HepG2 (cell line): ENCODE data around the gene PRR14. TPM values are rescaled to one million over a fixed set of nuclear protein-coding genes. Genes with fewer than 3 reads are reported as not detected.

Experiments used
- ATAC-seq: fragments of 200-7000 bp; cut with Tn5 transposase; 3 replicates; pipeline ENCODE4 v1.9.1; 2020; ENCODE audit warnings: mild to moderate bottlenecking, moderate library complexity
- BruUV-seq: library from RNA; stranded (reverse); fragments of 400-500 nt; replicated peaks from 2 replicates; lab custom pipeline; 2021; lab: Mats Ljungman, UMichigan
- CTCF ChIA-PET: fragments of 300-600 bp; formaldehyde crosslinking; extraction: SDS; loops from one replicate; lab custom pipeline; 2021; ENCODE audit warnings: low total read pairs, inconsistent platforms, low intra/inter-chr PET ratio; lab: Yijun Ruan, JAX
- POLR2A ChIA-PET: fragments of 350-600 bp; sonication (Branson Sonifier 250); formaldehyde crosslinking; loops from one replicate; lab custom pipeline; 2020; ENCODE audit warnings: antibody characterized with exemption, inconsistent platforms; lab: Yijun Ruan, JAX
- DNase-seq: peaks from one replicate; pipeline ENCODE4 v3.0.0-alpha.2; 2015; ENCODE audit warnings: low spot score
- FAIRE-seq: peaks from 3 replicates; lab custom pipeline; 2011; peaks lifted over from hg19 to GRCh38; lab: Jason Lieb, UNC
- H2AFZ ChIP-seq: one replicate; pipeline ENCODE4 v1.6.1; 2011; ENCODE audit warnings: low read length, inconsistent platforms
- H3K27ac ChIP-seq: fragments of 300-600 bp; 3 replicates; pipeline ENCODE4 v1.8.0; 2011; ENCODE audit warnings: mixed run types, mild to moderate bottlenecking, mixed read lengths, low read length, inconsistent platforms; ENCODE audit not compliant: insufficient read depth; ENCODE audit errors: extremely low read length
- H3K27me3 ChIP-seq, 2 experiments: fragments of 200-600 bp in 1 of 2; 2 replicates in 1 of 2; 3 replicates in 1 of 2; pipeline versions ENCODE4 v1.6.0 to v1.8.0; 2011; ENCODE audit warnings: low read length in 2 of 2, mild to moderate bottlenecking in 2 of 2, moderate library complexity in 2 of 2, inconsistent platforms in 1 of 2; ENCODE audit not compliant: insufficient read depth in 2 of 2, control insufficient read depth in 1 of 2
- H3K36me3 ChIP-seq, 2 experiments: fragments of 200-600 bp in 1 of 2; replicated peaks in 1 of 2; 2 replicates in 1 of 2; 3 replicates in 1 of 2; pipeline versions ENCODE4 v1.5.1 to v1.8.0; 2011; ENCODE audit warnings: low read length in 2 of 2, inconsistent platforms in 1 of 2; ENCODE audit not compliant: insufficient read depth in 2 of 2, control insufficient read depth in 1 of 2
- H3K4me1 ChIP-seq: 2 replicates; pipeline ENCODE4 v1.5.1; 2012; ENCODE audit warnings: low read length, inconsistent platforms; ENCODE audit not compliant: insufficient read depth
- H3K4me2 ChIP-seq: 2 replicates; pipeline ENCODE4 v1.6.0; 2011; ENCODE audit warnings: low read depth, low read length, inconsistent platforms
- H3K4me3 ChIP-seq, 3 experiments: fragments of 200-600 bp in 1 of 3; sonication (generic), shearing (Covaris generic) in 1 of 3; replicated peaks in 1 of 3; 2 replicates each; pipeline ENCODE4 v1.5.1; 2011 to 2016; ENCODE audit warnings: low read length in 3 of 3, inconsistent platforms in 2 of 3, low read depth in 2 of 3, mild to moderate bottlenecking in 2 of 3, control low read depth in 1 of 3, mixed read lengths in 1 of 3; ENCODE audit not compliant: insufficient read depth in 1 of 3
- H3K79me2 ChIP-seq: one replicate; pipeline ENCODE4 v1.6.1; 2011; ENCODE audit warnings: low read length, inconsistent platforms; ENCODE audit not compliant: insufficient read depth
- H3K9ac ChIP-seq: 2 replicates; pipeline ENCODE4 v1.6.0; 2011; ENCODE audit warnings: mild to moderate bottlenecking, low read depth, low read length, inconsistent platforms; ENCODE audit not compliant: insufficient read depth
- H3K9me3 ChIP-seq: 2 replicates; pipeline ENCODE4 v1.5.1; 2012; ENCODE audit warnings: mild to moderate bottlenecking, low read length
- H4K20me1 ChIP-seq: 2 replicates; pipeline ENCODE4 v1.6.0; 2011; ENCODE audit warnings: inconsistent platforms, mild to moderate bottlenecking, low read length, moderate library complexity; ENCODE audit not compliant: insufficient read depth
- ATF7 ChIP-seq, 2 experiments: fragments of 450-650 bp in 1 of 2; sonication (generic) in 1 of 2; formaldehyde crosslinking in 1 of 2; IDR thresholded peaks; 2 replicates each; pipeline versions ENCODE4 v1.4.0 to v1.6.1; 2016 to 2020; ENCODE audit warnings: antibody characterized with exemption in 1 of 2, mild to moderate bottlenecking in 1 of 2, missing genetic modification reagents in 1 of 2
- HNF4A ChIP-seq: sonication (generic); formaldehyde crosslinking; IDR thresholded peaks from 2 replicates; pipeline ENCODE4 v1.4.0; 2020; ENCODE audit warnings: missing genetic modification reagents
- ZBTB33 ChIP-seq: sonication (generic); formaldehyde crosslinking; IDR thresholded peaks from 2 replicates; pipeline ENCODE4 v1.4.0; 2020; ENCODE audit warnings: missing genetic modification reagents
- ZNF549 ChIP-seq: sonication (generic); formaldehyde crosslinking; IDR thresholded peaks from 2 replicates; pipeline ENCODE4 v1.5.0; 2020; ENCODE audit warnings: missing genetic modification reagents
- ZNF605 ChIP-seq: sonication (generic); formaldehyde crosslinking; IDR thresholded peaks from 2 replicates; pipeline ENCODE4 v1.8.0; 2022; ENCODE audit warnings: mild to moderate bottlenecking, missing genetic modification reagents
- ZNF770 ChIP-seq: sonication (generic); formaldehyde crosslinking; IDR thresholded peaks from 2 replicates; pipeline ENCODE4 v1.5.0; 2020; ENCODE audit warnings: mild to moderate bottlenecking, missing genetic modification reagents
- WGBS: methylation state at CpG from one replicate; pipeline ENCODE4 v1.1.6; 2017; ENCODE audit warnings: low lambda C conversion rate; 5-methylcytosine and 5-hydroxymethylcytosine counted together
- in situ Hi-C: cut with HindIII; loops from 2 replicates; pipeline ENCODE4 v1.10.0; 2017; ENCODE audit warnings: low pct_unique_long_range_greater_than_20kb; ENCODE audit not compliant: extremely low pct_ligation_motif_present
- intact Hi-C: fragments of 100-400 bp; cut with micrococcal nuclease; formaldehyde crosslinking; loops from one replicate; pipeline ENCODE4 v1.10.0; 2022; ENCODE audit not compliant: unreplicated experiment
- polyA plus RNA-seq, 8 experiments: library from polyadenylated mRNA; depleted of rRNA in 3 of 8; stranded (reverse) in 7 of 8; unstranded in 1 of 8; fragments of >200 nt; fragmentation: Illumina TruSeq in 4 of 8; extraction: Trizol in 4 of 8; gene quantifications; 2 replicates each; pipeline versions ENCODE4 v1.2.1 to v1.2.3, GENCODE V29; 2011 to 2016; ENCODE audit warnings: low read depth in 4 of 8, missing spikeins in 1 of 8, mixed read lengths in 1 of 8; ENCODE audit not compliant: insufficient read depth in 1 of 8
- total RNA-seq, 5 experiments: library from RNA; depleted of rRNA; stranded (reverse); fragments of >200 nt; fragmentation: Illumina TruSeq; extraction: Trizol; gene quantifications; 2 replicates each; pipeline ENCODE4 v1.2.3, GENCODE V29; 2016; ENCODE audit warnings: low read depth in 1 of 5

Gene PRR14
- total and polyA plus RNA-seq, 2 of the 13 experiments (the other 11 are each of a cell fraction or from before 2014, with no cell fraction given), result 8.4 to 11.0 TPM

- Histone ChIP-seq H3K4me2 (no peak overlapping the region), H4K20me1 (no peaks in the 10 kb centered on the region), H3K27me3 (no peaks in the 10 kb centered on the region), H3K9me3 (peaks cover 4% of the 10 kb centered on the region), H2AFZ (no peak overlapping the region), H3K36me3 (peaks cover 20 to 42% of the 10 kb centered on the region in 2 experiments; a peak in 4 of 5 replicates), H3K27ac (peak overlapping the region; percentile 41), H3K9ac (no peak overlapping the region), H3K4me1 (peaks cover 30% of the 10 kb centered on the region), H3K4me3 (no peak overlapping the region), H3K79me2 (peaks cover 6% of the 10 kb centered on the region)
- ChIA-PET POLR2A (interaction anchor here (0.5 to 1.5 kb wide), 5 partner anchors 11 to 233 kb away, joined by 3 read pairs; no protein-coding TSS in a partner anchor), CTCF (no interaction called here)
- no TSS peak for BruUV-seq
- no peak for FAIRE-seq
- WGBS, result 64% methylated on average over 7 of the region's 7 CpGs
- DNase-seq, result no peak
- in situ Hi-C loops, result loop anchor here (10.0 kb wide), 1 partner anchor 169 kb away; the partner anchor contains the start of gene DCTPP1
- TF ChIP-seq ZBTB33 (CRISPR knock-in tag), result peak; percentile 50; the same call in 1 of the 2 replicates
- TF ChIP-seq ZNF605 (CRISPR knock-in tag), result peak; percentile 54; the same call in 1 of the 2 replicates
- TF ChIP-seq ATF7 (IDR thresholded peaks at IDR 0.05), result peak; percentile 83
- TF ChIP-seq ATF7 (CRISPR knock-in tag; IDR thresholded peaks at IDR 0.05), result no peak
- TF ChIP-seq HNF4A (CRISPR knock-in tag), result 0 out of 2 replicates have a peak, but pooled peaks have one; percentile 3
- no peak for TF ChIP-seq ZNF770 (CRISPR knock-in tag)
- TF ChIP-seq ZNF549, result peak; percentile 86; the same call in 1 of the 2 replicates
- peak; percentile 59 for ATAC-seq
- intact Hi-C loops, result no loop called here
Observed at GRCh38 chr16:30603945-30604315, 46.8 kb upstream of the PRR14 start.
